ENCODE data around the gene S100B. TPM values are rescaled to one million over a fixed set of nuclear protein-coding genes. Genes with fewer than 3 reads are reported as not detected.
A peak's percentile ranks its signal among the peaks of the same experiment; 100 is the strongest.

The S100B gene
- total and polyA plus RNA-seq, 2 of the 13 experiments (the other 11 are each of a cell fraction or from before 2014, with no cell fraction given): not detected

DNA sequence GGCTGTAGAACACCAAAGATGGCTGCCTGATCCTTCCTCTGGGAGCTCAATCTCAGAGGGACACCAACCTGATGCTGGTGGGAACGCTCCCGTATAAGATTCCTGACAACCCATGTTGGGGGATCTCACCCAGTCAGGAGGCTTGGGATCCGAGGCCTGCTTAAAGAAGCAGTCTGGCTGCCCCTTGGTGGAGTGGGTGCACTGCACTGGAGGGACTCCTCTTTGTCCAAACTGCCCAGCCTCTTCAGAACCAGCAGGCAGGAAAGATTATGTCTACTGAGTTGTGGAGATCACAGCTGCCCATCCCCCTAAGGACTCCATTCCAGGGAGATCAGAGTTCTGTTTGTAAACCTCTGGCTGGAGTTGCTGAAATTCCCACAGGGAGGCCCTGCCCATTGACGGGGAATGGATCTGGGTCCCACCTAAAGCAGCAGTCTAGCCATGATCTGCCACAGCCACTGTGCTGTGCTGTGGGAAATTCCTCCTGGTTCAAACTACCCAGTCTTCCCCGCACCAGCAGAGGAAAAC, 23.0 kb downstream of the S100B start (continued):
- TF ChIP-seq, protein P1, sequence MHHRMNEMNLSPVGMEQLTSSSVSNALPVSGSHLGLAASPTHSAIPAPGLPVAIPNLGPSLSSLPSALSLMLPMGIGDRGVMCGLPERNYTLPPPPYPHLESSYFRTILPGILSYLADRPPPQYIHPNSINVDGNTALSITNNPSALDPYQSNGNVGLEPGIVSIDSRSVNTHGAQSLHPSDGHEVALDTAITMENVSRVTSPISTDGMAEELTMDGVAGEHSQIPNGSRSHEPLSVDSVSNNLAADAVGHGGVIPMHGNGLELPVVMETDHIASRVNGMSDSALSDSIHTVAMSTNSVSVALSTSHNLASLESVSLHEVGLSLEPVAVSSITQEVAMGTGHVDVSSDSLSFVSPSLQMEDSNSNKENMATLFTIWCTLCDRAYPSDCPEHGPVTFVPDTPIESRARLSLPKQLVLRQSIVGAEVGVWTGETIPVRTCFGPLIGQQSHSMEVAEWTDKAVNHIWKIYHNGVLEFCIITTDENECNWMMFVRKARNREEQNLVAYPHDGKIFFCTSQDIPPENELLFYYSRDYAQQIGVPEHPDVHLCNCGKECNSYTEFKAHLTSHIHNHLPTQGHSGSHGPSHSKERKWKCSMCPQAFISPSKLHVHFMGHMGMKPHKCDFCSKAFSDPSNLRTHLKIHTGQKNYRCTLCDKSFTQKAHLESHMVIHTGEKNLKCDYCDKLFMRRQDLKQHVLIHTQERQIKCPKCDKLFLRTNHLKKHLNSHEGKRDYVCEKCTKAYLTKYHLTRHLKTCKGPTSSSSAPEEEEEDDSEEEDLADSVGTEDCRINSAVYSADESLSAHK (CRISPR knock-in tag; IDR thresholded peaks at IDR 0.05; ENCODE audit: borderline replicate concordance): no peak
- TF ChIP-seq, protein P2, sequence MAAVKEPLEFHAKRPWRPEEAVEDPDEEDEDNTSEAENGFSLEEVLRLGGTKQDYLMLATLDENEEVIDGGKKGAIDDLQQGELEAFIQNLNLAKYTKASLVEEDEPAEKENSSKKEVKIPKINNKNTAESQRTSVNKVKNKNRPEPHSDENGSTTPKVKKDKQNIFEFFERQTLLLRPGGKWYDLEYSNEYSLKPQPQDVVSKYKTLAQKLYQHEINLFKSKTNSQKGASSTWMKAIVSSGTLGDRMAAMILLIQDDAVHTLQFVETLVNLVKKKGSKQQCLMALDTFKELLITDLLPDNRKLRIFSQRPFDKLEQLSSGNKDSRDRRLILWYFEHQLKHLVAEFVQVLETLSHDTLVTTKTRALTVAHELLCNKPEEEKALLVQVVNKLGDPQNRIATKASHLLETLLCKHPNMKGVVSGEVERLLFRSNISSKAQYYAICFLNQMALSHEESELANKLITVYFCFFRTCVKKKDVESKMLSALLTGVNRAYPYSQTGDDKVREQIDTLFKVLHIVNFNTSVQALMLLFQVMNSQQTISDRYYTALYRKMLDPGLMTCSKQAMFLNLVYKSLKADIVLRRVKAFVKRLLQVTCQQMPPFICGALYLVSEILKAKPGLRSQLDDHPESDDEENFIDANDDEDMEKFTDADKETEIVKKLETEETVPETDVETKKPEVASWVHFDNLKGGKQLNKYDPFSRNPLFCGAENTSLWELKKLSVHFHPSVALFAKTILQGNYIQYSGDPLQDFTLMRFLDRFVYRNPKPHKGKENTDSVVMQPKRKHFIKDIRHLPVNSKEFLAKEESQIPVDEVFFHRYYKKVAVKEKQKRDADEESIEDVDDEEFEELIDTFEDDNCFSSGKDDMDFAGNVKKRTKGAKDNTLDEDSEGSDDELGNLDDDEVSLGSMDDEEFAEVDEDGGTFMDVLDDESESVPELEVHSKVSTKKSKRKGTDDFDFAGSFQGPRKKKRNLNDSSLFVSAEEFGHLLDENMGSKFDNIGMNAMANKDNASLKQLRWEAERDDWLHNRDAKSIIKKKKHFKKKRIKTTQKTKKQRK (IDR thresholded peaks at IDR 0.05; ENCODE audit: low read length): no peak
- TF ChIP-seq ZNF629 (CRISPR knock-in tag; conservative IDR thresholded peaks at IDR 0.05) (no peak), ZNF549 (CRISPR knock-in tag; IDR thresholded peaks at IDR 0.05) (no peak), ZNF160 (CRISPR knock-in tag; IDR thresholded peaks at IDR 0.05) (no peak), GFI1 (CRISPR knock-in tag; IDR thresholded peaks at IDR 0.05; ENCODE audit: borderline replicate concordance) (no peak), SALL1 (CRISPR knock-in tag; IDR thresholded peaks at IDR 0.05) (peak; percentile 76), EP300 (IDR thresholded peaks at IDR 0.05; ENCODE audit: low read depth in 2 of 2, low read length in 2 of 2) (no peak), EP300 (CRISPR knock-in tag; IDR thresholded peaks at IDR 0.05; ENCODE audit: borderline replicate concordance) (no peak), ARNT2 (CRISPR knock-in tag; IDR thresholded peaks at IDR 0.05; ENCODE audit: low read depth) (no peak), KLF15 (CRISPR knock-in tag; IDR thresholded peaks at IDR 0.05; ENCODE audit: borderline replicate concordance) (no peak), GATAD2A (CRISPR knock-in tag; IDR thresholded peaks at IDR 0.05) (peak; percentile 47), ZNF264 (CRISPR knock-in tag; IDR thresholded peaks at IDR 0.05) (no peak), IRX3 (CRISPR knock-in tag; IDR thresholded peaks at IDR 0.05; ENCODE audit: borderline replicate concordance, low read depth) (no peak)
- TF ChIP-seq, protein P3, sequence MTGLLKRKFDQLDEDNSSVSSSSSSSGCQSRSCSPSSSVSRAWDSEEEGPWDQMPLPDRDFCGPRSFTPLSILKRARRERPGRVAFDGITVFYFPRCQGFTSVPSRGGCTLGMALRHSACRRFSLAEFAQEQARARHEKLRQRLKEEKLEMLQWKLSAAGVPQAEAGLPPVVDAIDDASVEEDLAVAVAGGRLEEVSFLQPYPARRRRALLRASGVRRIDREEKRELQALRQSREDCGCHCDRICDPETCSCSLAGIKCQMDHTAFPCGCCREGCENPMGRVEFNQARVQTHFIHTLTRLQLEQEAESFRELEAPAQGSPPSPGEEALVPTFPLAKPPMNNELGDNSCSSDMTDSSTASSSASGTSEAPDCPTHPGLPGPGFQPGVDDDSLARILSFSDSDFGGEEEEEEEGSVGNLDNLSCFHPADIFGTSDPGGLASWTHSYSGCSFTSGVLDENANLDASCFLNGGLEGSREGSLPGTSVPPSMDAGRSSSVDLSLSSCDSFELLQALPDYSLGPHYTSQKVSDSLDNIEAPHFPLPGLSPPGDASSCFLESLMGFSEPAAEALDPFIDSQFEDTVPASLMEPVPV (CRISPR knock-in tag; IDR thresholded peaks at IDR 0.05): no peak
- TF ChIP-seq, protein P4, sequence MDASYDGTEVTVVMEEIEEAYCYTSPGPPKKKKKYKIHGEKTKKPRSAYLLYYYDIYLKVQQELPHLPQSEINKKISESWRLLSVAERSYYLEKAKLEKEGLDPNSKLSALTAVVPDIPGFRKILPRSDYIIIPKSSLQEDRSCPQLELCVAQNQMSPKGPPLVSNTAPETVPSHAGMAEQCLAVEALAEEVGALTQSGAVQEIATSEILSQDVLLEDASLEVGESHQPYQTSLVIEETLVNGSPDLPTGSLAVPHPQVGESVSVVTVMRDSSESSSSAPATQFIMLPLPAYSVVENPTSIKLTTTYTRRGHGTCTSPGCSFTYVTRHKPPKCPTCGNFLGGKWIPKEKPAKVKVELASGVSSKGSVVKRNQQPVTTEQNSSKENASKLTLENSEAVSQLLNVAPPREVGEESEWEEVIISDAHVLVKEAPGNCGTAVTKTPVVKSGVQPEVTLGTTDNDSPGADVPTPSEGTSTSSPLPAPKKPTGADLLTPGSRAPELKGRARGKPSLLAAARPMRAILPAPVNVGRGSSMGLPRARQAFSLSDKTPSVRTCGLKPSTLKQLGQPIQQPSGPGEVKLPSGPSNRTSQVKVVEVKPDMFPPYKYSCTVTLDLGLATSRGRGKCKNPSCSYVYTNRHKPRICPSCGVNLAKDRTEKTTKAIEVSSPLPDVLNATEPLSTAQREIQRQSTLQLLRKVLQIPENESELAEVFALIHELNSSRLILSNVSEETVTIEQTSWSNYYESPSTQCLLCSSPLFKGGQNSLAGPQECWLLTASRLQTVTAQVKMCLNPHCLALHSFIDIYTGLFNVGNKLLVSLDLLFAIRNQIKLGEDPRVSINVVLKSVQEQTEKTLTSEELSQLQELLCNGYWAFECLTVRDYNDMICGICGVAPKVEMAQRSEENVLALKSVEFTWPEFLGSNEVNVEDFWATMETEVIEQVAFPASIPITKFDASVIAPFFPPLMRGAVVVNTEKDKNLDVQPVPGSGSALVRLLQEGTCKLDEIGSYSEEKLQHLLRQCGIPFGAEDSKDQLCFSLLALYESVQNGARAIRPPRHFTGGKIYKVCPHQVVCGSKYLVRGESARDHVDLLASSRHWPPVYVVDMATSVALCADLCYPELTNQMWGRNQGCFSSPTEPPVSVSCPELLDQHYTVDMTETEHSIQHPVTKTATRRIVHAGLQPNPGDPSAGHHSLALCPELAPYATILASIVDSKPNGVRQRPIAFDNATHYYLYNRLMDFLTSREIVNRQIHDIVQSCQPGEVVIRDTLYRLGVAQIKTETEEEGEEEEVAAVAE (CRISPR knock-in tag; IDR thresholded peaks at IDR 0.05; ENCODE audit: borderline replicate concordance): no peak
- TF ChIP-seq, protein P5, sequence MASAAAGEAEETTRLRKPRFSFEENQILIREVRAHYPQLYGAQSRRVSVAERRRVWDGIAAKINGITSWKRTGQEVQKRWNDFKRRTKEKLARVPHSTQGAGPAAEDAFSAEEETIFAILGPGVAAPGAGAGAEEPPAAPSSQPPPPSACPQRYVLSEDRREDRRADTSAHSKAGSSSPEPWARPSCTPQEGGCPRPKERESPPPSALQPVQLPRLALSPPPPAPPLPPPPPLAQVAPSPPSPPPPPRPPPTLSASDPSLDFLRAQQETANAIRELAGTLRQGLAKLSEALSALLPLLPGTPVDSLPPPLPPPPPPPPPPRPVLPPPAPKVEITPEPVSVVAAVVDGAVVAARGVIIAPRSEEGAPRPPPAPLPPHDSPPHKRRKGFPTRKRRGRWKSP (CRISPR knock-in tag; IDR thresholded peaks at IDR 0.05): no peak

Data from HepG2 (cell line).